HG03175 (cell line): ENCODE measurements around the gene SFTA2.

Source experiments
- ATAC-seq: cut with Tn5 transposase; IDR thresholded peaks from one replicate; pipeline ENCODE4 v1.9.1; 2021; ENCODE audit warnings: mild to moderate bottlenecking, moderate library complexity; ENCODE audit not compliant: unreplicated experiment

SFTA2 gene

GRCh38 chr6:30891816-30892538, 40.0 kb downstream of the SFTA2 start:
- ATAC-seq, result no peak

GRCh38 chr6:30891450-30891723, 40.6 kb downstream of the SFTA2 start:
- ATAC-seq, result no peak

- no peak for ATAC-seq
Measured at GRCh38 chr6:30890646-30891449, 41.1 kb downstream of the SFTA2 start.

GRCh38 chr6:30889921-30890645, 41.9 kb downstream of the SFTA2 start:
- no peak for ATAC-seq

- no peak for ATAC-seq
Measured at GRCh38 chr6:30889496-30889885, 42.5 kb downstream of the SFTA2 start.

GRCh38 chr6:30888816-30889495, 43.0 kb downstream of the SFTA2 start:
- ATAC-seq, result no peak

GRCh38 chr6:30887901-30888815, 43.8 kb downstream of the SFTA2 start:
- ATAC-seq, result no peak

GRCh38 chr6:30886897-30887255, 45.1 kb downstream of the SFTA2 start:
- no peak for ATAC-seq

- ATAC-seq, result no peak
Measured at GRCh38 chr6:30885999-30886896, 45.7 kb downstream of the SFTA2 start.

- no peak for ATAC-seq
Measured at GRCh38 chr6:30885481-30885998, 46.4 kb downstream of the SFTA2 start.

GRCh38 chr6:30884521-30885480, 47.2 kb downstream of the SFTA2 start:
- ATAC-seq, result no peak

- ATAC-seq, result no peak
Measured at GRCh38 chr6:30883685-30884520, 48.1 kb downstream of the SFTA2 start, which contains the start of gene DDR1. DDR1 (plus strand) TSS chr6:30884519; CDS start chr6:30888730, 4,211 bp downstream.

GRCh38 chr6:30882759-30883684, 48.9 kb downstream of the SFTA2 start:
- ATAC-seq, result no peak

GRCh38 chr6:30882204-30882758, 49.7 kb downstream of the SFTA2 start:
- ATAC-seq, result no peak

GRCh38 chr6:30881392-30882203, 50.4 kb downstream of the SFTA2 start:
- ATAC-seq, result no peak
